Adipocyte (in vitro differentiated cells): ENCODE results near the gene AAK1.

ENCODE experiments used
- DNase-seq: peaks from one replicate; pipeline ENCODE4 v3.0.0-alpha.2; 2015; ENCODE audit warnings: low read depth
- H3K27me3 ChIP-seq: replicated peaks from 2 replicates; pipeline ENCODE4 v1.7.0; 2013; ENCODE audit warnings: mild to moderate bottlenecking, low read length, moderate library complexity; ENCODE audit not compliant: control insufficient read depth, insufficient read depth
- H3K36me3 ChIP-seq: 2 replicates; pipeline ENCODE4 v1.7.0; 2013; ENCODE audit warnings: low read length, mild to moderate bottlenecking, moderate library complexity; ENCODE audit not compliant: control insufficient read depth, insufficient read depth, severe bottlenecking
- H3K4me1 ChIP-seq: 2 replicates; pipeline ENCODE4 v1.7.0; 2013; ENCODE audit warnings: mild to moderate bottlenecking, low read length, moderate library complexity; ENCODE audit not compliant: control insufficient read depth, insufficient read depth
- H3K4me3 ChIP-seq: 2 replicates; pipeline ENCODE4 v1.7.0; 2013; ENCODE audit warnings: mild to moderate bottlenecking, low read length, moderate library complexity
- H3K9ac ChIP-seq: 2 replicates; pipeline ENCODE4 v1.7.0; 2013; ENCODE audit warnings: mild to moderate bottlenecking, low read length, moderate library complexity
- H3K9me3 ChIP-seq: 2 replicates; pipeline ENCODE4 v1.7.0; 2013; ENCODE audit warnings: mild to moderate bottlenecking, low read length, moderate library complexity; ENCODE audit not compliant: control insufficient read depth

The AAK1 gene

DNA sequence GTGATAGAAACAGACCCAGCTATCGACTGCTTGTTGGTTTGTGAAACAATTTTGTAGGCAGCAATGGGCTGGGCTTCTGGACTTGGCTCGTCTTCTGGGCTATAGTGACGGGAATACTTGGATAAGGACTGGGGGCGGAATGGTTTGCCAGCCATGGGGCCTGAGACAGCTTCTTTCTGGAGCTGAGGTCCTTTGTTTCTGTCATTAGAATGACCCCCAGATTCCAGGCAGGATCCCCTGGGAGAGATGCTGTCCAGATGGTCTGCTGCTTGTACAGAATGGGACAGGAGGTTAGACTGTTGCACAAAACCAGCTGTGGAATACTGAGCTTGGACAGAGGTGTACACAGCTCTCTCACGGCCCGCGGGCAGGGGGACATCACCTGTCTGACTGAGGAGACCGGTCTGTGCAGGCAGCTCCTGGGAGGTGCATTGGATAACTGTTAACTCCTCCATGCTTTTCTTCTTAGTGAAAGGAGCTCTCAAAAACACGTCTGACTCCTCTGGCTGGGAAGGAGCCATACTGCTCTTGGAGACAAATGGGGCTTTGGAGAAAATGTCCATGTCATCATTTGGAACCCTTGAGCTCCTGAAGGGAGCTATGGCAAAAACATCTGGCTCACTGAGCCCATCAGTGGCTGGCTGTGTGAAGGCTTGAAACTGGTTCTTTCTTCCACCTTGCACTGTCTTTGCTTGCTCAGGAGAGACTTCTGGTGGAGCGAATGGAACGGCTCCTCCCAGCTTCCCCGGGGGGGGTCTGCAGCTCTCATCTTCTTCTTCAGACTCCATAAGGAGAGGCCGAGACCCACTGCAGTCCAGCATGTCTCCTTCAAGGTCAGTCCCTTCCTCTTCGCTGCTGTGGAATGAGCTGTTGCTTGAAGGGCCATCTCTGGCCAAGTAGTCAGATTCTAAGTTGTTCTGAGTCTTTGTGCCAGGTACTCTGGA lies 177.8 kb downstream of the AAK1 start:
- H3K9me3 ChIP-seq: no peaks in the 10 kb centered on the region
- no peaks in the 10 kb centered on the region for H3K27me3 ChIP-seq
- DNase-seq: no peak
- peak overlapping the region; percentile 62 for H3K9ac ChIP-seq
- peaks cover 14% of the 10 kb centered on the region for H3K36me3 ChIP-seq
- peak overlapping the region; percentile 12 for H3K4me3 ChIP-seq
- peaks cover 35% of the 10 kb centered on the region for H3K4me1 ChIP-seq

- Histone ChIP-seq H3K27me3 (no peaks in the 10 kb centered on the region), H3K36me3 (peaks cover 11% of the 10 kb centered on the region), H3K4me1 (peaks cover 35% of the 10 kb centered on the region), H3K9ac (peak overlapping the region; percentile 62), H3K9me3 (no peaks in the 10 kb centered on the region), H3K4me3 (no peak overlapping the region)
- DNase-seq: peak; percentile 11
These were observed 179.0 kb downstream of the AAK1 start for GRCh38 chr2:69464575-69464974.

- Histone ChIP-seq H3K4me3 (no peak overlapping the region), H3K4me1 (peaks cover 35% of the 10 kb centered on the region), H3K27me3 (no peaks in the 10 kb centered on the region), H3K9me3 (no peaks in the 10 kb centered on the region), H3K9ac (no peak overlapping the region), H3K36me3 (peaks cover 11% of the 10 kb centered on the region)
- DNase-seq: no peak
These were observed 180.8 kb downstream of the AAK1 start for GRCh38 chr2:69462780-69463179.

- Histone ChIP-seq H3K9ac (no peak overlapping the region), H3K36me3 (peaks cover 11% of the 10 kb centered on the region), H3K9me3 (no peaks in the 10 kb centered on the region), H3K4me3 (no peak overlapping the region), H3K4me1 (peaks cover 24% of the 10 kb centered on the region), H3K27me3 (no peaks in the 10 kb centered on the region)
- DNase-seq: no peak
These were observed 182.1 kb downstream of the AAK1 start for GRCh38 chr2:69461404-69461803.

GRCh38 chr2:69459936-69460335 lies 183.6 kb downstream of the AAK1 start:
- Histone ChIP-seq H3K9me3 (no peaks in the 10 kb centered on the region), H3K27me3 (no peaks in the 10 kb centered on the region), H3K4me3 (no peak overlapping the region), H3K9ac (no peak overlapping the region), H3K4me1 (peaks cover 9% of the 10 kb centered on the region), H3K36me3 (peaks cover 6% of the 10 kb centered on the region)
- DNase-seq: no peak

GRCh38 chr2:69456950-69457445 lies 186.5 kb downstream of the AAK1 start:
- Histone ChIP-seq H3K4me1 (peaks cover 14% of the 10 kb centered on the region), H3K36me3 (peaks cover 6% of the 10 kb centered on the region), H3K27me3 (no peaks in the 10 kb centered on the region), H3K9ac (no peak overlapping the region), H3K4me3 (no peak overlapping the region), H3K9me3 (no peaks in the 10 kb centered on the region)
- DNase-seq: no peak

DNA sequence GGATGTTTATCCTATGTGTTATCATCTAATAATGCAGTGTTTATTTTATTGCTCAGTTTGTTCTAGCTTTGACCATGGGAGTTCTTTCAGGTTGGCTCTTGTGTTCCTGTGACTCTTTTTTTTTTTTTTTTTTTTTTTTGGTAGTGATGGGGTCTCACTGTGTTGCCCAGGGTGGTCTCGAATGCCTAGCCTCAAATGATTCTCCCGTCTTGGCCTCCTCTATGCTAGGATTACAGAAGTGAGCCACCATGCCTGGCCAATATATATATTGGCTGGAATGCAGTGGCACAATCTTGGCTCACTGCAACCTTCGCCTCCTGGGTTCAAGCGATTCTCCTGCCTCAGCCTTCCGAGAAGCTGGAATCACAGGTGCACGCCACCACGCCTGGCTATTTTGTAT lies 187.4 kb downstream of the AAK1 start:
- peaks cover 6% of the 10 kb centered on the region for H3K36me3 ChIP-seq
- H3K4me1 ChIP-seq: peaks cover 14% of the 10 kb centered on the region
- H3K9me3 ChIP-seq: no peaks in the 10 kb centered on the region
- H3K27me3 ChIP-seq: no peaks in the 10 kb centered on the region
- no peak overlapping the region for H3K9ac ChIP-seq
- DNase-seq: no peak
- H3K4me3 ChIP-seq: no peak overlapping the region

- no peaks in the 10 kb centered on the region for H3K36me3 ChIP-seq
- no peak for DNase-seq
- no peaks in the 10 kb centered on the region for H3K9me3 ChIP-seq
- peaks cover 21% of the 10 kb centered on the region for H3K4me1 ChIP-seq
- no peak overlapping the region for H3K4me3 ChIP-seq
- no peak overlapping the region for H3K9ac ChIP-seq
- no peaks in the 10 kb centered on the region for H3K27me3 ChIP-seq
These were observed 188.6 kb downstream of the AAK1 start for GRCh38 chr2:69454976-69455375.

DNA sequence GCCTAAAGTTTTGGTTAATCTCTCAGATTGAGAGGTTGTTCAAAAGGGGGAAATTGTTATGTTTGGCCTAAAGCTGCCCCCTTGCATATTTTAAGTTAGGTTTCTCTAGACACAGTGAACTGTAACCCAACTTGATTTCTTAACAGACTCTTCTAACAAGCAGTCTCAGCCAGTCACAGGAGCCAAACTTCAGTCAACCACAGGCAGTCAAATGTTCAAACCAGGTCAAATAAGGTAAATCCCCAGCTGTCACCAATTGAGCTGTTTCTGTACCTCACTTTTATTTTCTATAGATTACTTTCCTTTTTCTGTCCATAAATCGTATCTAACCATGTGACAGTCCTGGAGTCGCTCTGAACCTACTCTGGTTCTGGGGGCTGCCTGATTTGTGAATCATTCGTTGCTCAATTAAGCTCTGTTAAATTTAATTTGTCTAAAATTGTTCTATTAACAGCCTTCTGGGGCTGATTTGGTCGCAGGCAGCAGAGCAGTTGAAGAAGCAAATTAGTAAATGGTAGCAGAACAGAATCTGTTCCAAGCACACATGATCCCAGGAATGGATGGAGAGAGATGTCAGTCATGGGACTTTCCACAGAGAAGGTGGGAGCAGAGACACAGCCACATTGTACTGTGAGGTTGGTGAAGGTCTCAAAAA lies 189.9 kb downstream of the AAK1 start:
- DNase-seq: no peak
- no peaks in the 10 kb centered on the region for H3K9me3 ChIP-seq
- no peaks in the 10 kb centered on the region for H3K36me3 ChIP-seq
- peaks cover 23% of the 10 kb centered on the region for H3K4me1 ChIP-seq
- H3K27me3 ChIP-seq: no peaks in the 10 kb centered on the region
- peak overlapping the region; percentile 29 for H3K9ac ChIP-seq
- H3K4me3 ChIP-seq: no peak overlapping the region

- no peaks in the 10 kb centered on the region for H3K36me3 ChIP-seq
- H3K9me3 ChIP-seq: no peaks in the 10 kb centered on the region
- DNase-seq: no peak
- H3K4me3 ChIP-seq: no peak overlapping the region
- H3K27me3 ChIP-seq: no peaks in the 10 kb centered on the region
- H3K9ac ChIP-seq: no peak overlapping the region
- peaks cover 23% of the 10 kb centered on the region for H3K4me1 ChIP-seq
These were observed 190.9 kb downstream of the AAK1 start for GRCh38 chr2:69452687-69453086.

GRCh38 chr2:69450735-69451416 lies 192.7 kb downstream of the AAK1 start:
- no peak overlapping the region for H3K4me3 ChIP-seq
- no peaks in the 10 kb centered on the region for H3K27me3 ChIP-seq
- no peak overlapping the region for H3K9ac ChIP-seq
- peaks cover 23% of the 10 kb centered on the region for H3K4me1 ChIP-seq
- no peaks in the 10 kb centered on the region for H3K9me3 ChIP-seq
- H3K36me3 ChIP-seq: no peaks in the 10 kb centered on the region
- DNase-seq: no peak
